Activated CD4-positive, alpha-beta T cell treated with anti-CD3 and anti-CD28 coated beads, Interleukin-2, amount 50 U/mL, for 4 hours (primary cell): ENCODE results near the gene BEAN1.

ENCODE experiments used
- DNase-seq, 2 experiments: peaks; one replicate each; pipeline ENCODE4 v3.0.0-alpha.2; 2020

The BEAN1 gene

GRCh38 chr16:66420396-66420795 is 6.7 kb upstream of the BEAN1 start:
- no peak for DNase-seq

GRCh38 chr16:66421891-66422290 is 5.2 kb upstream of the BEAN1 start:
- no peak for DNase-seq

GRCh38 chr16:66422366-66422765 is 4.7 kb upstream of the BEAN1 start:
- no peak for DNase-seq

GRCh38 chr16:66423177-66423576 is 3.9 kb upstream of the BEAN1 start:
- DNase-seq, result no peak

- no peak for DNase-seq
Observed at GRCh38 chr16:66425651-66426050, 1.4 kb upstream of the BEAN1 start.

- DNase-seq, result no peak
Observed at GRCh38 chr16:66426112-66427035, 721 bp upstream of the BEAN1 start.

- DNase-seq, result no peak
Observed at GRCh38 chr16:66427871-66428681, 981 bp downstream of the BEAN1 start.

GRCh38 chr16:66428682-66429251 is 1.7 kb downstream of the BEAN1 start:
- DNase-seq, result no peak

- no peak for DNase-seq
Observed at GRCh38 chr16:66429290-66429962, 2.3 kb downstream of the BEAN1 start.

- DNase-seq, result no peak
Observed at GRCh38 chr16:66430214-66430613, 3.1 kb downstream of the BEAN1 start.

- DNase-seq, result no peak
Observed at GRCh38 chr16:66431760-66432159, 4.7 kb downstream of the BEAN1 start.

GRCh38 chr16:66432429-66432828 is 5.3 kb downstream of the BEAN1 start:
- no peak for DNase-seq

GRCh38 chr16:66434619-66435430 is 7.7 kb downstream of the BEAN1 start:
- DNase-seq, result no peak

- DNase-seq, result no peak
Observed at GRCh38 chr16:66435896-66436295, 8.8 kb downstream of the BEAN1 start.

- DNase-seq, result no peak
Observed at GRCh38 chr16:66437391-66437945, 10.4 kb downstream of the BEAN1 start.

- DNase-seq, result no peak
Observed at GRCh38 chr16:66438536-66438935, 11.4 kb downstream of the BEAN1 start.

- DNase-seq, result no peak
Observed at GRCh38 chr16:66439051-66439730, 12.1 kb downstream of the BEAN1 start.

GRCh38 chr16:66440271-66440802 is 13.2 kb downstream of the BEAN1 start:
- DNase-seq, result no peak

GRCh38 chr16:66440970-66441369 is 13.9 kb downstream of the BEAN1 start:
- DNase-seq, result no peak

- no peak for DNase-seq
Observed at GRCh38 chr16:66441586-66442375, 14.7 kb downstream of the BEAN1 start.
